ENCODE measurements around the gene GNB5. TPM values are rescaled to one million over a fixed set of nuclear protein-coding genes. Genes with fewer than 3 reads are reported as not detected.

Gene GNB5
- total RNA-seq, 1 experiment from 2014 or later: 26.0 TPM

GRCh38 chr15:52150043-52150825 lies 41.0 kb downstream of the GNB5 start:
- H3K27ac ChIP-seq: no peak overlapping the region
- ChIA-PET POLR2A (ENCODE audit: unreplicated experiment) (no interaction called here), CTCF (no interaction called here)
- H3K79me2 ChIP-seq (ENCODE audit: low read depth): no peaks in the 10 kb centered on the region
- H3K9me2 ChIP-seq (ENCODE audit: insufficient read depth): no peaks in the 10 kb centered on the region
- no peaks in the 10 kb centered on the region for H3K27me3 ChIP-seq (ENCODE audit: insufficient read depth, low read depth)
- no peaks in the 10 kb centered on the region for H3F3A ChIP-seq (ENCODE audit: insufficient read depth, low read depth)
- no peak overlapping the region for H3K4me2 ChIP-seq
- no peaks in the 10 kb centered on the region for H3K4me1 ChIP-seq (replicated peaks; ENCODE audit: insufficient read depth)
- no peaks in the 10 kb centered on the region for H3K9me3 ChIP-seq (ENCODE audit: insufficient read depth, low read depth)
- BruUV-seq (replicated peaks): no TSS peak
- no peak overlapping the region for H3K4me3 ChIP-seq
- no peak for TF ChIP-seq CTCF (conservative IDR thresholded peaks at IDR 0.05)
- no peak for TF ChIP-seq EZH2 (IDR thresholded peaks at IDR 0.05; ENCODE audit: low read depth)
- no peaks in the 10 kb centered on the region for H3K36me3 ChIP-seq (ENCODE audit: low read depth)
- H2AFZ ChIP-seq: no peak overlapping the region
- H4K20me1 ChIP-seq (ENCODE audit: insufficient read depth): no peaks in the 10 kb centered on the region
- intact Hi-C loops (cut with micrococcal nuclease; ENCODE audit: unreplicated experiment): no loop called here
- no peak for DNase-seq

- CTCF ChIA-PET: no interaction called here
- Histone ChIP-seq H3K4me3 (no peak overlapping the region), H3K27me3 (ENCODE audit: insufficient read depth, low read depth) (no peaks in the 10 kb centered on the region), H3K9me2 (ENCODE audit: insufficient read depth) (no peaks in the 10 kb centered on the region), H2AFZ (no peak overlapping the region), H3K4me1 (replicated peaks; ENCODE audit: insufficient read depth) (no peaks in the 10 kb centered on the region), H4K20me1 (ENCODE audit: insufficient read depth) (no peaks in the 10 kb centered on the region), H3K4me2 (no peak overlapping the region), H3K9me3 (ENCODE audit: insufficient read depth, low read depth) (no peaks in the 10 kb centered on the region), H3F3A (ENCODE audit: insufficient read depth, low read depth) (no peaks in the 10 kb centered on the region), H3K79me2 (ENCODE audit: low read depth) (no peaks in the 10 kb centered on the region), H3K27ac (no peak overlapping the region), H3K36me3 (ENCODE audit: low read depth) (no peaks in the 10 kb centered on the region)
- POLR2A ChIA-PET (ENCODE audit: unreplicated experiment): no interaction called here
- TF ChIP-seq EZH2 (IDR thresholded peaks at IDR 0.05; ENCODE audit: low read depth) (no peak), CTCF (conservative IDR thresholded peaks at IDR 0.05) (no peak)
- BruUV-seq (replicated peaks): no TSS peak
- no peak for DNase-seq
- intact Hi-C loops (cut with micrococcal nuclease; ENCODE audit: unreplicated experiment): no loop called here
Measured at GRCh38 chr15:52148403-52148802, 42.8 kb downstream of the GNB5 start.

GRCh38 chr15:52146776-52147175 lies 44.4 kb downstream of the GNB5 start:
- no peaks in the 10 kb centered on the region for H3K4me1 ChIP-seq (replicated peaks; ENCODE audit: insufficient read depth)
- H3K36me3 ChIP-seq (ENCODE audit: low read depth): no peaks in the 10 kb centered on the region
- intact Hi-C loops (cut with micrococcal nuclease; ENCODE audit: unreplicated experiment): no loop called here
- no peaks in the 10 kb centered on the region for H4K20me1 ChIP-seq (ENCODE audit: insufficient read depth)
- H2AFZ ChIP-seq: no peak overlapping the region
- no peaks in the 10 kb centered on the region for H3K79me2 ChIP-seq (ENCODE audit: low read depth)
- H3F3A ChIP-seq (ENCODE audit: insufficient read depth, low read depth): no peaks in the 10 kb centered on the region
- no peak overlapping the region for H3K27ac ChIP-seq
- ChIA-PET CTCF (interaction anchor here (0.6 kb wide), 1 partner anchor 258 kb away, joined by 3 read pairs; no protein-coding TSS in a partner anchor), POLR2A (ENCODE audit: unreplicated experiment) (no interaction called here)
- no peaks in the 10 kb centered on the region for H3K27me3 ChIP-seq (ENCODE audit: insufficient read depth, low read depth)
- no peak for DNase-seq
- no peak overlapping the region for H3K4me3 ChIP-seq
- H3K4me2 ChIP-seq: no peak overlapping the region
- no peaks in the 10 kb centered on the region for H3K9me2 ChIP-seq (ENCODE audit: insufficient read depth)
- H3K9me3 ChIP-seq (ENCODE audit: insufficient read depth, low read depth): no peaks in the 10 kb centered on the region
- no TSS peak for BruUV-seq (replicated peaks)
- TF ChIP-seq CTCF (conservative IDR thresholded peaks at IDR 0.05): no peak
- TF ChIP-seq EZH2 (IDR thresholded peaks at IDR 0.05; ENCODE audit: low read depth): no peak
